ENCODE measurements around the gene PIP5K1B.

GRCh38 chr9:68683433-68683832 is 21.6 kb upstream of the PIP5K1B start:
- TF ChIP-seq CTCF (conservative IDR thresholded peaks at IDR 0.05 in 1 of 2, IDR thresholded peaks at IDR 0.05 in 1 of 2; ENCODE audit: low read depth in 1 of 2, low read length in 2 of 2) (no peak), EZH2 (IDR thresholded peaks at IDR 0.05; ENCODE audit: low read length, missing control alignments) (no peak)

Data from fibroblast of lung (primary cell).